Activated CD4-positive, alpha-beta memory T cell treated with anti-CD3 and anti-CD28 coated beads, Interleukin-2, amount 10 ng/mL, durations not matched to agents 7 days and 5 days (primary cell): ENCODE data around the gene PLXND1. TPM values are rescaled to one million over a fixed set of nuclear protein-coding genes. Genes with fewer than 3 reads are reported as not detected.

Experiments used
- CTCF ChIA-PET: fragments of 350-600 bp; sonication (Branson Sonifier 250); formaldehyde crosslinking; loops from one replicate; lab custom pipeline; 2021; ENCODE audit warnings: antibody characterized with exemption, inconsistent platforms; lab: Charles Lee
- POLR2A ChIA-PET: fragments of 350-600 bp; sonication (Branson Sonifier 250); formaldehyde crosslinking; loops from one replicate; lab custom pipeline; 2021; ENCODE audit warnings: antibody characterized with exemption; lab: Charles Lee
- DNase-seq: peaks from one replicate; pipeline ENCODE4 v3.0.0-alpha.2; 2020
- H3K27ac Mint-ChIP-seq: one replicate; pipeline ENCODE4 v1.8.0; 2021; ENCODE audit warnings: mild to moderate bottlenecking, mixed read lengths
- H3K27me3 Mint-ChIP-seq: one replicate; pipeline ENCODE4 v1.8.0; 2021; ENCODE audit warnings: mixed read lengths
- H3K36me3 Mint-ChIP-seq: one replicate; pipeline ENCODE4 v1.8.0; 2021; ENCODE audit warnings: low read depth, mixed read lengths
- H3K4me1 Mint-ChIP-seq: one replicate; pipeline ENCODE4 v1.8.0; 2021; ENCODE audit warnings: mixed read lengths
- H3K4me3 Mint-ChIP-seq: one replicate; pipeline ENCODE4 v1.8.0; 2021; ENCODE audit warnings: mild to moderate bottlenecking, mixed read lengths
- H3K9me3 Mint-ChIP-seq: one replicate; pipeline ENCODE4 v1.8.0; 2021; ENCODE audit warnings: mixed read lengths
- total RNA-seq, 2 experiments: library from RNA; stranded (reverse); gene quantifications; one replicate each; pipeline ENCODE4 v1.2.3, GENCODE V29; 2021

Gene PLXND1
- total RNA-seq, 2 experiments from 2014 or later = 13.4 to 18.0 TPM

DNA sequence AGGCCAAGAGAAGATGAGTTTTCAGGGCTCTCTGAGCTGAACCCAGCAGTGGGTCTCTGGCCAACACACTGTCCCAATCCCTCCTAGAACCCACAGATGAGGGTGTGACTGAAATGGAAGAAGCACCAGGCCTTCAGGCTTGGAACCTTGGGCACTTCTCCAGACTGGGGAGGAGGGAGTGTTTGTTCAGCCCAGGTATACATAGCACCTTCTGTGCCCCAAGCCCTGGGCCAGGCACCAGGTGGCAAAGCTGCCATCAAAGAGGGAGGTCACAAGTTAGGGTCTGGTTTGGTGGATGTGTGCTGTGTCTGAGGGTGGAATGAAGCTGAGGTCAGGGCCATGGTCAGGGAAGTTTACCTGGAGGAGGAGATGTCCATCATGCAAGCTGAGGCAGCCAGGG is 93.9 kb downstream of the PLXND1 start:
- no peaks in the 10 kb centered on the region for H3K27me3 Mint-ChIP-seq
- H3K27ac Mint-ChIP-seq = no peak overlapping the region
- H3K9me3 Mint-ChIP-seq = no peaks in the 10 kb centered on the region
- H3K4me1 Mint-ChIP-seq = peaks cover 12% of the 10 kb centered on the region
- DNase-seq = no peak
- H3K4me3 Mint-ChIP-seq = no peak overlapping the region
- H3K36me3 Mint-ChIP-seq = no peaks in the 10 kb centered on the region
- POLR2A ChIA-PET = no interaction called here
- CTCF ChIA-PET = interaction anchor here (1.3 kb wide), 1 partner anchor 20 kb away, joined by 3 read pairs; no protein-coding TSS in a partner anchor

DNA sequence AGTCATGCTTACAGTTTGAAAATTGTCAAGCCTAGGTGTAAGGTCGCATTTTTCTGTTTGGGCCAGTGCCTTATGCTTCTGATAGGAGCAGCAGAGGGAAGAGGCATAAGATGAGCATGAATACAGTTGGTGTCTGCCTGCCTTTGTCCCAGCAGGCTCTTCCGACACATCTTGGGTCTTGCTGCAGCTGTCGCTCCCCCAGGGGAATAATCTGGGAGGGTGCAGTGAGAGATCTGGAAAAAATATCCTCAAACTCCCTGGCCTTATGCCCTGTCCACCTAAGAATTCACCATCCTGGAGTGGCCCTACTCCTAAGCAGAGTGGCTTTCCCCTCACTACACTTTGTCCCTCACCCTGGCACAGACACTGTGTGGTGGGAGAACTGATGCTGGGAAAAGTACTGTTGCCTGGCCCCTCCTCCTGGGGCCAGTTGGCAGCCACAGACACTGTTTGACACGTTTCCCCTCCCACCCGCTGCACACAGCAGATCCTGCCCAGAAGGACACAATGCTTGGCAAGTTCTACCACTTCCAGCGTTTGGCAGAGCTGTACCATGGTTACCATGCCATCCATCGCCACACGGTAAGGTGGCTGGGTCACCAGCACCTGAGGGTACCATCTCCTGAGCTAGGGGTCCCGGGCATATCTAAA is 99.2 kb downstream of the PLXND1 start:
- DNase-seq = no peak
- Mint-ChIP-seq H3K27ac (no peak overlapping the region), H3K4me3 (no peak overlapping the region), H3K27me3 (no peaks in the 10 kb centered on the region), H3K4me1 (peaks cover 12% of the 10 kb centered on the region), H3K36me3 (no peaks in the 10 kb centered on the region), H3K9me3 (no peaks in the 10 kb centered on the region)
- ChIA-PET POLR2A (no interaction called here), CTCF (no interaction called here)

DNA sequence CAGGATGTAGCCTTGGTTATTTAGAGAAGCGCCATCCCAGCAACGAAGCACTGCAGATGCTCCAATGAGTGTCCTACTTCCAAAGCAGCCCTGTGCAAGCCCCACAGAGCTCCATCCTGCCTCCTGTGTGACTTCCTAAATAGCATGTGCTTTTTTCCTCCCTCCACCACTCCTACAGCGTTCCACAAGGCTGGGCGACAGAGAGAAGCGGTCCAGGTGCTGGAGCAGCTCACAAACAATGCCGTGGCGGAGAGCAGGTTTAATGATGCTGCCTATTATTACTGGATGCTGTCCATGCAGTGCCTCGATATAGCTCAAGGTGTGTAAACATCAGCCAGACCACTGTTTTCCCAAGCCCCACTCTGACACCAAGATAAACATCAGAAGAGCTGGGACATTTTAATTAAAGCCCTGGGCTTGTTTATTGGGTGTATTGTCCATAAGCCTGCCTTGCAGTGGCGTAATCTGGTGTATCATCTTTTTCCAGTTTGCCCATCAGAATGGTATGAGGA is 100.2 kb downstream of the PLXND1 start:
- Mint-ChIP-seq H3K36me3 (no peaks in the 10 kb centered on the region), H3K9me3 (no peaks in the 10 kb centered on the region), H3K4me3 (no peak overlapping the region), H3K27ac (no peak overlapping the region), H3K4me1 (peaks cover 8% of the 10 kb centered on the region), H3K27me3 (no peaks in the 10 kb centered on the region)
- ChIA-PET CTCF (no interaction called here), POLR2A (no interaction called here)
- DNase-seq = no peak

DNA sequence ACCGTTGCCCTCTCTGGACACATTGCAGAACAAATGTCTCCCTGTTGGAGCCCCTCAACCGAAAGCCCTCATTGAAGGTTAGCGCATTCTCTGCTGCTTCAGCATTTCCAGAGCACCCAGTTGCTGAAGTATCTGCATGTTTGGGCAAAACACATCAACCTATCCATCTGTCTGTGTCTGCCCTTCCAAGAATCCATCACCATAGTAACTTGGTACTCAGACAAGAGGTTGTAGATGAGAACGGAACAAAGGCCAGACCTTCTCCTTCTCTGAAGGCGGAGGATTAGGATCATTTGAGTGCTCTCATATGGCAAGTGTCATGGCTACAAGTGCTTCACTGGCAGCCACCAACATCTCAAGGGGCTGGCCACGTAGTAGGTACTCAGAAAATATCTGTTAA is 101.1 kb downstream of the PLXND1 start:
- H3K36me3 Mint-ChIP-seq = no peaks in the 10 kb centered on the region
- ChIA-PET POLR2A (no interaction called here), CTCF (no interaction called here)
- H3K4me3 Mint-ChIP-seq = no peak overlapping the region
- H3K9me3 Mint-ChIP-seq = no peaks in the 10 kb centered on the region
- H3K4me1 Mint-ChIP-seq = no peaks in the 10 kb centered on the region
- no peak overlapping the region for H3K27ac Mint-ChIP-seq
- no peak for DNase-seq
- H3K27me3 Mint-ChIP-seq = no peaks in the 10 kb centered on the region

Other genes with a start within 250 kb of the PLXND1 start
- under 1 TPM; 0.65 to 0.98 TPM for gene EFCAB12, start 178.0 kb downstream of the PLXND1 start, total RNA-seq
- gene MBD4, start 166.7 kb downstream of the PLXND1 start, total RNA-seq = 10 to 100 TPM; 47.1 to 47.4 TPM
- gene IFT122, start 166.5 kb downstream of the PLXND1 start, total RNA-seq = 10 to 100 TPM; 22.6 to 22.8 TPM
- gene RHO, start 78.0 kb downstream of the PLXND1 start, total RNA-seq = not detected
- not detected for gene H1-8, start 63.5 kb downstream of the PLXND1 start, total RNA-seq